Central memory CD4-positive, alpha-beta T cell (primary cell): ENCODE data around the gene GLB1L.

ENCODE experiments used
- DNase-seq: peaks from one replicate; pipeline ENCODE4 v3.0.0; 2022

Gene GLB1L

DNA sequence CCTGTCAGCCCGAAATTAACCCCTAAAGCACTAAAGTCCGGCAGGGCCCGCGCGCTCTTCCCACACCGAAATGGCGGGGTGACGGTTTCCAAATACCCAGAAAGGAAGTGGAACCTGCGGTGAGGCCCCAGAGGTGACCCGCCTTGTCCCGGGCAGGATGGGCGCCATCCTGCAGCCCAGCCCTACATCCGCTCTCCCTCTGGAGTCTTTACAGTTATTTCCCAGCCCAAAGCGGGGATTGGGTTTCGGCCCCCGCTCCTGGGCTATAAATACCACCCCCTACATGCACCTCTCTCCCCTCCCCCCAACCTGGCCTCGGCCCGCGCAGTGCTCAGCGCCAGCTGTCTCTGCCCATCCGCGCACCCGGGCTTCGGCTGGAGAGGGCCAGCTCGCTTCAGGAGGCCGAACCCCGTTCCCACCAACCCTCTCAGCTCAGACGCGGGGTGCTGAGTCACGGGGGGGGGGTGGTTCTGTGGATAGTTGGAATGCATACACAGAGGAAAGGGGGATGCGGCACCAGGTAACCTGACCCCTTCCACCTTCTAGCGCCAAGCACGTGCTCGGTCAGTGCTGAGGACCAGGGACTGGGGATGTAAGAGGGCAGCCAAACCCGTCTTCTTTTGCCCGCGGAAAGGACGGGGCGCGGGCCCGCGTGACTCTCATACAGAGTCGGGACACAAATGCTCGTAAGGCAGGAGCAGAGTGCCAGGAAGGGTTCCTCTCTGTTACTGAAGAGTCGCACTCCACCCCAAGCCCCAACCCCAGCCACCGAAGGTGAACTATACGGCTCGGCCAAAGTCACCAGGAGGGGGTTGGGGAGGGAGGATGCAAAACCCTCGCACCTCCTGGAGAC lies 7.9 kb upstream of the GLB1L start, which contains the start of gene TUBA4B:
Gene TUBA4B (plus strand): TSS at position 344 of the 853 bp plus-strand sequence. CDS start 165 bp downstream, at position 509.
- DNase-seq = peak; percentile 50

DNA sequence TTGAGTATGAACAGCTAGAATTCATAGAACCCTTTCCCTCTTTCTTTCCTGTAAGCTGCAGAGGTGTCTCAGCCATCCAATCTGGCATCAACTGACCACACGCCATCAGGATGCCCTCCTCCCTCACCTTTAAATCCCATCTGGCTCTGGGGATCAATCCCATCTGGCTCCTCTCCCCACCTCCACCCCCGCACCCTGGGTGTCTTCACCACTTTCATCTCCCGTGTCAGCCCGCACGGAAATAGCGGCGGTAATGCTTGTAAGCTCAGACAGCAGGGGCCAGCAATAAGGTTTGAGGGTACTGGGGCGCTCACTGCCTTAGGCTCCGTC lies 7.3 kb upstream of the GLB1L start:
- DNase-seq = no peak

DNA sequence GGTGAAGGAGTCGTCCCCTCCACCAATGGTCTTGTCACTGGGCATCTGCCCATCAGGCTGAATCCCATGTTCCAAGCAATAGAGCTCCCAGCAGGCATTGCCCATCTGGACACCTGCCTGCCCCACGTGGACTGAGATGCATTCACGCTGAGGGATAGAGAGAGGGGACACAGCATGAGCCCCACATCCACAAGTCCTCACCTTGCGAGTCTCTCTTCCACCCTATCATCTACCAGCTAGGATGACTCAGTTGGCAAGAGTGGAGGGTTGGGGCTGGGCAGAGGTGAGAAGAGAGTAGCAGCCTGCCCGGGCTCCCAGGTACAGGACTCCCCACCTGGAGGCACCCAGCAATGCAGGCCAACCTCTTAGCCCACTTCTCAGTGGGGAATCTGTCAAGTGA lies 6.8 kb upstream of the GLB1L start:
- DNase-seq = peak; percentile 18

DNA sequence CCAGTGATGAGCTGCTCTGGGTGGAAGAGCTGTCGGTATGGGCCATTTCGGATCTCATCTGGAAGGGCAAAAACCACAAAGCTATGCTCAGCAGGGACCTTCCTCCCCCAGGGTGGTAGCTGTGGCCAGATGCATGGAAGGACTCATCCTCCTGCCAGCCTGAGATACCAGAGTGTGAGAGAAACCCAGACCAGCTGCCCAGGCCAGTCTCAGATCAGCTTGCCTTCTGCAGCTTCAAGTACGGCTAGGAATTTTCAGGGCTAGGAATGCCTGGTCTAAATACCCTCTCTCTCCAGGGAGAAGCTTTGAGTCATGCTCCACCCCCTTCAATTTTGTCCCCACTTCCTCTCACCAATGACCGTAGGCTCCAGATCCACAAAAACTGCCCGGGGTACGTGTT lies 6.4 kb upstream of the GLB1L start:
- no peak for DNase-seq

DNA sequence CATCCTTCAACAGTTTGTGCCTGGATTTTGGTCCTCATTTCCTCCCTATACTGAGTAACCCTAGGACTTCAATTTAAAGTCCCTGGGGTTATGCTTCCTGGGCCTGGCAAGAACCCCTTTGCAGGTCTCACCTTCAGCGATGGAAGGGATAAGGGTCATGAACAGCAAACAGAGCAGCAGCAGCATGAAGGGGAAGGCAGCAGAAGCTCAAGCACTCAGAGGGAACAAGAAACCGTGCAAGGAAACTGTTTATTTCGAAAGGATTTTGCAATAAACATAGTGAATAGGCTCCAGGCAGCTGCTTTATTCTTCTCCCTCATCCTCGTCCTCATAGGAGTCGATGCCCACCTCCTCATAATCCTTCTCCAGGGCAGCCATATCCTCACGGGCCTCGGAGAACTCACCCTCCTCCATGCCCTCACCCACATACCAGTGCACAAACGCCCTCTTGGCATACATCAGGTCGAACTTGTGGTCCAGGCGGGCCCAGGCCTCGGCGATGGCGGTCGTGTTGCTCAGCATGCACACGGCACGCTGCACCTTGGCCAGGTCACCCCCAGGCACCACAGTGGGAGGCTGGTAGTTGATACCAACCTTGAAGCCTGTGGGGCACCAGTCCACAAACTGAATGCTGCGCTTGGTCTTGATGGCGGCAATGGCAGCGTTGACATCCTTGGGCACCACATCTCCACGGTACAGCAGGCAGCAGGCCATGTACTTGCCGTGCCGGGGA lies 5.0 kb upstream of the GLB1L start:
- no peak for DNase-seq

DNA sequence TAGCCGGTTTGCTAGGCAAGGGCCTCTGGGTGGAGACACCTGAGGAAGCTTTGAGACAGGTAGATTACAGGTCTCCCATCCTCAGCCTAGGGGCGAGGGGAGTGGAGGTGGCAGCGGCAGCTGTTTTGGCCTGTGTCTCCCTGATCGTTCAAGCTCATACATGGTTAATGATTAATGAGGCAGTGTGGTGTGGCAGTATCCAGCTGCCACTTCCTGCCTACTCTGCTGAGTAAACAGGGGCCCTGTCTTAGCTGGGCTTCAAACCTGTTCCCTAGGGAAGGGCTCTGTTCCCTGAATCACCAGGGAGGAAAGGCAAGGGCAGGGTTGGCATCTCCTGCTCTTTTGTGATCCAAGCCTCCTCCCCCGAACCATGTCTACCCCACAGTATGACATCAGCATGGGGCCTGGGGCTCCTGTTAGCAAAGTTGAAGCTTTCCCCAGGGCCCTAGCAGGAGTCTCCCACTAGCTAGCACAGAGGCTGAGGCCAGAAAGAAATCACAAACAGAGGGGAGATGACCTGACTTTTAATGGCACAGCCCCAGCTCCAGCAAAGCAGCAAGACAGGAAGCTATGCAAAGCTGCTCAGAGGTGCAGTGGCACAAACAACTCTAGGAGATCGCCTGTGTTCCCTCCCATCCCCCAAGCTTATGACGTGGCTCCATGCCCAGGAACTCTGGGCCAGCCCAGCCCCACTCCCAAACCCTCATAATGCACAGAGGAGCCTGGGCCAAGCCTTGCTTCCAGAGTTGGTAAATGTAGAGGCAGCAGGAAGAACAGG lies 4.1 kb upstream of the GLB1L start:
- peak; percentile 57 for DNase-seq

DNA sequence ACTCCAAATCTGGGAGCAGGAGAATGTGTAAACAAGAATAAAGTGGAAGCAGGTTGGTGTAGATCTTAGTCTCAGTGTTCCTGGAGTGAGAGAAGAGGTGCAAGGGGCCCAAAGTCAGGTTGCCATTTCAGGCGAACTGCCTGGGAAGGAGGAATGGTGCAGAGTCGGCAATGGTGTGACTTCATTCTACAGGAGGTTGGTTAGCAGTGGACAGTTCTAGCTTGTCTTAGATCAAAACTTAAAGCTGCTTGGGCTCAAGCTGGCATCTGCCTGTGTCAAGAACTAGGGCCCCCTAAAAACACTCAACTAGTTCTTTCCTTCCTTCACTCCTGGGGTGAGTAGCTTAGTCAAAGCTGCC lies 3.6 kb upstream of the GLB1L start:
- no peak for DNase-seq

DNA sequence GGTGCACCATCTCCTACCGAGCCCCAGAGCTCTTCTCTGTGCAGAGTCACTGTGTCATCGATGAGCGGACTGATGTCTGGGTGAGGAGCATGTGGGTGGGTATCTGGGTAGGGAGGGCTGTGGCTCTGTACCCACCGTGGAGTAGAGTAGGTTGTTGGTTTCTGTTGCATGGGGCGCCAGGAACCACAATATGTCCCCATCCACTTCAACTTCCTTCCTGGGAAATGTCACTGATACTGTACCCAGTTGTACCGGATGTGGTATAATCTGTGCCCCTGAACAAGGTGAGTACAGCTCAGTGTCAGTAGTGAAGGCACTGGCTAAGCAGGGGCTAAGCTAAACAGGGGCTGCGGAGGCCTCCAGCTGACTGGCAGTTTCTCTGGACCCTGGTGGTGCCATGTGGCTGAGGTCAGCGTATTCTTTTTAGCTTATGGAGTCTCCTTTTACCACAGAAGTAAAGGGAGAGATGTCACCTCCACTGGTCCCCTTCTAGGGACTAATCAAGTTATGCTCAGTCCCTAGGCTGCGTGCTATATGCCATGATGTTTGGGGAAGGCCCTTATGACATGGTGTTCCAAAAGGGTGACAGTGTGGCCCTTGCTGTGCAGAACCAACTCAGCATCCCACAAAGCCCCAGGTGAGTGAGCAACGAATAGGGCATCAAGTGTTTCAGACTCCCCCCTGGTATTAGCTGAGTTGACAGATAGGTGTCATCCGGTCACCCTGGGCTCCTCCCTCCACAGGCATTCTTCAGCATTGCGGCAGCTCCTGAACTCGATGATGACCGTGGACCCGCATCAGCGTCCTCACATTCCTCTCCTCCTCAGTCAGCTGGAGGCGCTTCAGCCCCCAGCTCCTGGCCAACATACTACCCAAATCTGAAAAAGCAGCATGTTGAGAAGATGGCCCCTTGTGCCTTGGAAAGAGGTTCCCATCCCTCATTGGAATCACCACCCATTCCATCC lies 2.7 kb upstream of the GLB1L start:
- DNase-seq = peak; percentile 85

DNA sequence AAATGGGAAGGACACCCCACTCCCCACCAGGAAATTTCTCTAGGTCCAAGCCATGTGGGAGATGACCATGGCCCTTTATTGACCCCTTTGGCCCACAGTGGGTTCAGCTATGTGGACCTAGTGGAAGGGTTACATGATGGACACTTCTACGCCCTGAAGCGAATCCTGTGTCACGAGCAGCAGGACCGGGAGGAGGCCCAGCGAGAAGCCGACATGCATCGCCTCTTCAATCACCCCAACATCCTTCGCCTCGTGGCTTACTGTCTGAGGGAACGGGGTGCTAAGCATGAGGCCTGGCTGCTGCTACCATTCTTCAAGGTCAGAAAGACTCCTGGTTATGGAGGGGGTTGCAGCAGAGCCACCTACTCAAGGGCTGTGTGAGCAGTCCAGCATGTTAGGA lies 1.3 kb upstream of the GLB1L start:
- DNase-seq = no peak

DNA sequence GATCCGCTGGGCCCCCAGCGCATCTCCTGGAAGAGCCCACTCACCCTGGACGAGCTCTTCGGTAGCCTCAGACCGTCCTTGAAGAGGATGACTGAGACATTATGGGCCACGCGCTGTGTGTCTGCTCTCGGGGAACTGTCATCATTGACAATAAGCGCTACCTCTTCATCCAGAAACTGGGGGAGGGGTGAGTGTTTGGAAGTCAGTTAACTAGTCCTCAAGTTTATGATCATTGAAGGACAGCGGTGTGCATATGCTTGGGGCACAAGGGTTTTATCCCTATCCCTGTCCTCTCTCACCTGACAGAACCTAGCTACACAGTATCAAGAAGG lies 621 bp upstream of the GLB1L start:
- DNase-seq = no peak

DNA sequence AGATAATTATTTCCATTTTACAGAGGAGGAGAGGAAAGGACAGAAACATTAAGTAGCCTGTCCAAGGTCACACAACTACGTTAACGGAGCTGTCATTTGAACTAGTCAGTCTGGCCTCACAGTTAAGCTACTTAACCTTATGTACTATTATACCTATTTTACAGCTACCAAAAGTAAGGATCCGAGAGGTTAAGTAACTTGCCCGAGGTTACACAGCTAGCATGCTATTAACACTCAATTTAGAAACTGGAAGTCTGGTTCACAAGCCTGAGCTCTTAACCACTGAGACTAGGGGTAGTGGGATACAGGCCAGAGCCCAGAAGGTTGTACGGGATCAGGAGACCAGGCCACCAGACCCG lies 476 bp downstream of the GLB1L start:
- DNase-seq = no peak

DNA sequence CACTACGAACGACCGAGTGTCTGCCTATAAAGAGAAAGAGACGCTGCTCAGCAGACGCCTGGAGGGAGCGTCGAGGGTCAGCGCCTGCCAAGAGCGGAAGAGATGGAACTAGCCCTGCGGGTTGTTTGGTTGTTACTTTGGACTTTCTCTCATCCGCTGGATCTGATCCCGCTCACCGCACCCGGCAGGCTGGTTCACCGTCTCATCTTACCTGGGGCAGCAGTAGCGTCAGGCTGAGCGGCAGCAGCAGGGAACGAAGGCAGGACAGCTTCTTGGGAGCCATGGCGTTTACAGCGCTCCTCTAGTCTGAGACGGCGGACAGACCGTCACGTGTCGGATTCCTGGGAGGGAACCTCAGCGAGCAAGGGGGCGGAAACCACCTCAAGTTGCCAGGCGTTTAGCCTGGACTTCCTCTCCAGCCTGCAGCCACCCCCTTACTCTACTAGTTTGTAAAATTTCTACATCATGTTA lies 1.9 kb downstream of the GLB1L start:
- no peak for DNase-seq

DNA sequence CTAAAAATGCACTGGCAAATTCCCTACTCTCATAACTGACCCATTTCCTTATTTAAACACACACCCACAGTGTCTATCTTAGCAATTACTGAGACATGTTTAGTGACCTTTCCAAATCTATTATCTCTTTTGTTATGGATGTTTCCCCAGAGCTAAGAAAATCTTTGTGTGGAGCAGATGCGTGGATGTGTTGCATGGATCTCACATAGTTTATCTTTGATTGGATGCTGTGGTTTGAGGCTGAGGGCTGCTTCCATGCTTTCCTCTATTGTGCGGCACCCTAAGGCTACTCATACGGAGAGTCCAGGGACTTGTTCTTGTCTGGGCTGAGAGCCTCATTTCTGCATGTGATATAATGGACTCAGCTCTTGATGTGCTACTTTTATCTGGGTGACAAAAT lies 10.9 kb downstream of the GLB1L start:
- no peak for DNase-seq

DNA sequence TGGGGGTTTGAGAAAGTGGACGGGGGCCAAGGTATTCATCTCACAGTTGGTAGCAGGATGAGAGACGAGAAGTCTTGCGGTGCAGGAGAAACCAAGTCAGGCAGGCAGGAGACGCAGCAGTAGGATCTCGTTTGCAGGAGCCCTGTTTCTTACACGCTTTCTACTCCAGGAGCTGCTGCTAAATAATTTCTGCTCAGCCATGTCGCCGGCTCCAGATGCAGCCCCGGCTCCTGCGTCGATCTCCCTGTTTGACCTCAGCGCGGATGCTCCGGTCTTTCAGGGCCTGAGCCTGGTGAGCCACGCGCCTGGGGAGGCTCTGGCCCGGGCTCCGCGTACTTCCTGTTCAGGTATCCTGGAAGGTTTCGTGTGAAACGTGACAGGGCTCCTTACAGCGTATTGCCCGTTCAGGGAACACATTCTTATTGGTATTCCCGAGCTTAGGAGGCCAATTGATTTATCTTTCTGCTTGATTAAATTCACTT lies 15.1 kb downstream of the GLB1L start:
- DNase-seq = peak; percentile 38

DNA sequence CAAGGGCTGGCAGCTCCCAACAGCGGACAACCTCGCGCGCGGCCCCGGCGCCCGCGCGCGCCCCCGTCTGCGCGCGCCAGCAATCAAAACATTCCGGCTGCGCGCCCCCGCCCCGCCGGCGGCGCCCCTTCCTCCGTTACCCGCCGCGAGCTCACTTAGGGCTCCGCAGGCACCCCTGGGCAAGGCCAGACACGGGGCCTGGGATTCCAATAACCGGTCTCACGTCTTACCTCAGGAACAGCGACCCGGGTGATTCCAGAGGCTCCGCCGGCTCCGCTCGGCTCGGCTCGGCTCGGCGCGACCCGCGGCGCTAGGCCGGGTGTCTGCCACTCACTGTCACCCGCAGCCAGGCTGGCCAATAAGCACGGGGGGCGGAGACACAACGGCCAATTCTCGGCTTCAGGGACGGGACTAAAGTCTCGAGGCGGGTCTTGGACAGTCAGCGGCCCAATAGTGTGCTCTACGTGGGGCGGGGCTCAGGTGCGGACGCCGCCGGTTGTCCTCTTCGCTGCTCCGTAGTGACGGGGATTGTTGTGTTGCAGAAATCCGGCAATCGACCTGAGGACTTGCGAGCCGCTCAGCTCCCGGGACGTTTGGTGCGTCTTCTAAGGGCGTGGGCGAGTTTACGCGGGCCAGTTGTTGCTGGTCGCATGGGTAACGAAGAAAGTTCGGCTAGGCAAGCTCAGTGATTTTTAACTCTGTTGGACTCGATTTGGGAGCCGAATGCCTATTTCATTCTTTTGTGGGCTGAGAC lies 15.8 kb downstream of the GLB1L start, which contains the start of the genes ANKZF1 and ATG9A:
Gene ANKZF1 (plus strand): TSS at position 502 of the 754 bp plus-strand sequence. CDS start 452 bp downstream, outside the sequence.
Gene ATG9A (minus strand): TSS at position 332 of the 754 bp plus-strand sequence. CDS start 1,612 bp downstream, outside the sequence.
- peak; percentile 99 for DNase-seq

DNA sequence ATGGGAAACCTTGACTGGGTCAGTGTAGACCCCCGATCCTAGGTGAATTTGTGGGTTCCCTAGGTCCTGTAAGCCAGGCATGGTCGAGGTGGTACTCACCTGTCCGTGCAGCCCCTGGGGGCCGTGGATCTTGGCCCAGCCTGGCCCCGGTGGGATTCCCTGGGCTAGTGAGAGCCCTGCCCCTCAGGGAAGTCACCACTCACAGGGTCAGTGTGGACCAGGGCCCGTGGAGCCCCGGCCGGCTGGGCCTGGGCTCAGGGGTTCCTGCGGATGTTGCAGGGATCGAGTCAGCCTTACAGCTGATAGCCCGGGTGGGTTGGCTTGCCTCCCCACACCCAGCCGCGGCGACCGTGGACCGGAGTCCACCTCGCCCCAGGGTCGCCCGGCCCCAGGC lies 16.3 kb downstream of the GLB1L start:
- DNase-seq = no peak

DNA sequence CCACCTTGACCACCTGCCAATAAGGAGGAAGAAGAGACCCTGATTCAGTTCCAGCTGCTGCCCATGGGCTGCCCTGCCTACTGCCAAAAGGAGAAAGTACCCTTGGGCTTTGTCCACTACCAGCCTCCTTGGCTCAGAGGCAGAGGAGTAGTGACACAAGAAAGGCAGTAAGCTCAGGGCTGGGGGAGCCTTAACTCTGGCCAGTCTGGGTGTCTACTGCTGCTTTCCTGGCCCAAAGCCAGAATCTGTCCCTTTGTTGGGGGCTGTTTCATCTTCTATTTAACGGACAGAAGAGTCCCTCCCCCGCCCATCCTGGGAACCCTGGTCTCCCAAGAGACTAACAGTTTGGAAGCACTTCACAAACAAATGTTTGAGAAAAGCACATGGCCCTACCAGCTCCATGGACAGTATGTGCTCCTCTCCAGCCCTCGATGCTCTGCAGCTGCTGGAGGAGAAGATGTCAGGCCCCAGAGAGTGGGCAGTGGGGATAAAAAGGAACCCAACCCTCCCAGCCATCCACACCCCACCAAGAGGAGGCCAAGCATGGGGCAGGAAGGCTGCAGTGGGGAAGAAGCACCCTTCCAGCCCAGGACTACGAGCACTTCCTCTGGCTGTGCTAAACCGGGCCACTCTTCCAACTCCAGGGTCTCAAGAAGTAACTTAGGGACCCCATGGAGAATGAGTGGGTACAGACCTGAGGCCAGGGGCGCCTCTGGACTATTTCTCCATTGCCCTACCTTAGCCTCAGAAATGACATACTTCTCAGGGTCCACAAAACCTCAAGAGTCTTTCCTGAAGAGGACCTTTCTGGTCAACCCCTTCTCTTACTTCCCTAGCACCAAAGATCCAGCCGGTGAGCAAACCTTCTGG lies 17.0 kb downstream of the GLB1L start:
- DNase-seq = no peak

DNA sequence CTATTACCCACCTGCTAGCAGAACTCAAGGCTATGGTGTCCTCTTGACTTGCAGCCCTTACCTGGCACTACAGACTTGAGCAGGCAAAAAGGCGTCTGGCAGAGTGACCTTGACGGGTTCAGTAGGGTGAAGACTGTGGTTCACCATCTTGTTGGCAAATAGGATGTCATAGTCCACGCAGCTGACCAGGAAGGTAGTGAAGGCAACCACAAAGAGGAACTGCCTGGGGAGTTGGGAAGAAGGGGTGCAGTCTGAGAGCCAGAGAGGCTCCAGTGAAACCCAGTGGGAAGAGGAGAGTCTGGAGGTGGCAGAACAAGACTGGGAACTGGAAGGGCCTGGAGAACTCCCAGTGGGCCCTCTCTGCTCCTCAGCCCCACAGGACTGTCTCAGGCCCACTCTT lies 19.9 kb downstream of the GLB1L start:
- no peak for DNase-seq

DNA sequence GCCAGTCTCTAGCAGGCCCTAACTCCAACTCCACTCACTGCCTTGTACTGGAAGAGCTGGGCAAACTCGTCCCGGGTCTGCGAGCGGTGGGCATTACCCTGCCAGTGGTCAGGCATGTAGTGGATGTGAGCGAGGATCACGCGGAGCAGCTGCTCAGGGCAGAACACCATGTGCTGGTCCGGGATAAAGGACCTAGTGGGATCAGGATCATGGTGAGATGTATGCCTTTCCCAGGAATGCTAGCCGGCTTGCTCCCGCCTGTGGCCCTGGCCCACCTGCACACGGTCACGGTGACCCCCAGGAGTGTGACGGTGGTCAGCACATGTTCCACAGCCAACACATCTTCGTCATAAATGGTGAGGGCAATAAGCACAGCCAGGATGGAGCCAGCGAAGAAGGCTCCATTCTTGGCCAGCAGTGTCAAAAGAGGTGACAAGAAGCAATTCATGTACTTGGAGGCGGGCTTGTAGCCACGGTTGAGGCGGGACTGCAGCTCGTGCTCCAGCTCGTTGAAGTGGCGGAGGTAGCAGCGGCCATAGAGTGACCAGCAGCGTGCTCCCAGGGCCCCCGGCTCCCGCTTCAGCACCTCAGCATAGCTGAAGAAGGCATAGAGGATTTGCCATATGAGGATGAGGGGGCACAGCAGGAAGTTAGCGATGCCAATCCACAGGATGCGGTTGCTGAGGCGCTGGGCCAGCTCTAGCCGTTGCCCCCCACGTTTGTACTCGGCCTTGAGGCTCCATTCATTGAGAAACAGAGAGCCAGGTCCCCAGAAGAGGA lies 21.2 kb downstream of the GLB1L start:
- no peak for DNase-seq
